Activated CD8-positive, alpha-beta memory T cell treated with anti-CD3 and anti-CD28 coated beads, Interleukin-2, amount 10 ng/mL, durations not matched to agents 7 days and 5 days (primary cell): Measurements from ENCODE around the gene LRIG1. TPM values are rescaled to one million over a fixed set of nuclear protein-coding genes. Genes with fewer than 3 reads are reported as not detected.
A peak's percentile ranks its signal among the peaks of the same experiment; 100 is the strongest.

ENCODE experiments used
- ATAC-seq: fragments of 150-1000 bp; cut with Tn5 transposase; one replicate; pipeline ENCODE4 v1.10.0; 2021; ENCODE audit warnings: moderate library complexity
- CTCF ChIA-PET: fragments of 350-600 bp; sonication (Branson Sonifier 250); formaldehyde crosslinking; loops from one replicate; lab custom pipeline; 2021; ENCODE audit warnings: antibody characterized with exemption; lab: Charles Lee
- DNase-seq: peaks from one replicate; pipeline ENCODE4 v3.0.0-alpha.2; 2020
- H3K27ac Mint-ChIP-seq: one replicate; pipeline ENCODE4 v1.8.0; 2021; ENCODE audit warnings: mild to moderate bottlenecking, mixed read lengths
- H3K27me3 Mint-ChIP-seq: one replicate; pipeline ENCODE4 v1.8.0; 2021; ENCODE audit warnings: mixed read lengths
- H3K36me3 Mint-ChIP-seq: one replicate; pipeline ENCODE4 v1.8.0; 2021; ENCODE audit warnings: mild to moderate bottlenecking, mixed read lengths
- H3K4me1 Mint-ChIP-seq: one replicate; pipeline ENCODE4 v1.8.0; 2021; ENCODE audit warnings: mixed read lengths
- H3K4me3 Mint-ChIP-seq: one replicate; pipeline ENCODE4 v1.8.0; 2021; ENCODE audit warnings: mild to moderate bottlenecking, moderate library complexity, mixed read lengths
- H3K9me3 Mint-ChIP-seq: one replicate; pipeline ENCODE4 v1.8.0; 2022; ENCODE audit warnings: low read depth, mixed read lengths
- total RNA-seq, 2 experiments: library from RNA; stranded (reverse); gene quantifications; one replicate each; pipeline ENCODE4 v1.2.3, GENCODE V29; 2021

LRIG1 gene
- total RNA-seq, 2 experiments from 2014 or later: 21.0 to 31.6 TPM

GRCh38 chr3:66498687-66499621 lies 1.9 kb downstream of the LRIG1 start:
- H3K27ac Mint-ChIP-seq: peak overlapping the region; percentile 82
- DNase-seq: no peak
- CTCF ChIA-PET: interaction anchor here (1.2 to 1.7 kb wide), 3 partner anchors 10 to 92 kb away, joined by 3 to 5 read pairs (median 4); no protein-coding TSS in a partner anchor

GRCh38 chr3:66497985-66498671 lies 2.7 kb downstream of the LRIG1 start:
- CTCF ChIA-PET: interaction anchor here (1.2 kb wide), 1 partner anchor 9 kb away, joined by 4 read pairs; no protein-coding TSS in a partner anchor
- Mint-ChIP-seq H3K36me3 (no peaks in the 10 kb centered on the region), H3K9me3 (no peaks in the 10 kb centered on the region), H3K4me1 (peaks cover 81% of the 10 kb centered on the region), H3K27me3 (peaks cover 9% of the 10 kb centered on the region), H3K4me3 (peak overlapping the region; percentile 96), H3K27ac (peak overlapping the region; percentile 50)
- DNase-seq (no peak), ATAC-seq (no peak)

More at GRCh38 chr3:66498687-66499621, 1.9 kb downstream of the LRIG1 start:
- Mint-ChIP-seq H3K4me3 (peak overlapping the region; percentile 96), H3K36me3 (no peaks in the 10 kb centered on the region), H3K27me3 (peaks cover 16% of the 10 kb centered on the region), H3K9me3 (no peaks in the 10 kb centered on the region), H3K4me1 (peaks cover 79% of the 10 kb centered on the region)
- ATAC-seq: no peak

GRCh38 chr3:66497288-66497984 lies 3.4 kb downstream of the LRIG1 start:
- Mint-ChIP-seq H3K27me3 (peaks cover 4% of the 10 kb centered on the region), H3K9me3 (no peaks in the 10 kb centered on the region), H3K36me3 (no peaks in the 10 kb centered on the region), H3K4me3 (peak overlapping the region; percentile 96), H3K27ac (peak overlapping the region; percentile 81), H3K4me1 (peaks cover 82% of the 10 kb centered on the region)
- ATAC-seq (no peak), DNase-seq (no peak)
- CTCF ChIA-PET: interaction anchor here (1.3 to 1.6 kb wide), 2 partner anchors 11 to 14 kb away, joined by 3 to 4 read pairs; no protein-coding TSS in a partner anchor

- H3K4me1 Mint-ChIP-seq: peaks cover 84% of the 10 kb centered on the region
- peaks cover 3% of the 10 kb centered on the region for H3K36me3 Mint-ChIP-seq
- peak overlapping the region; percentile 81 for H3K27ac Mint-ChIP-seq
- ATAC-seq: no peak
- CTCF ChIA-PET: interaction anchor here (1.0 to 1.6 kb wide), 3 partner anchors 10 to 15 kb away, joined by 3 to 4 read pairs (median 4); no protein-coding TSS in a partner anchor
- no peak for DNase-seq
- H3K27me3 Mint-ChIP-seq: no peaks in the 10 kb centered on the region
- no peaks in the 10 kb centered on the region for H3K9me3 Mint-ChIP-seq
- H3K4me3 Mint-ChIP-seq: peak overlapping the region; percentile 11
These were observed 4.1 kb downstream of the LRIG1 start for GRCh38 chr3:66496746-66497145.

GRCh38 chr3:66496301-66496700 lies 4.5 kb downstream of the LRIG1 start:
- no peak for DNase-seq
- Mint-ChIP-seq H3K36me3 (peaks cover 3% of the 10 kb centered on the region), H3K4me1 (peaks cover 83% of the 10 kb centered on the region), H3K9me3 (no peaks in the 10 kb centered on the region), H3K27me3 (no peaks in the 10 kb centered on the region), H3K4me3 (no peak overlapping the region), H3K27ac (no peak overlapping the region)
- ATAC-seq: no peak
- CTCF ChIA-PET: interaction anchor here (1.0 to 1.6 kb wide), 3 partner anchors 10 to 15 kb away, joined by 3 to 4 read pairs (median 4); no protein-coding TSS in a partner anchor

GRCh38 chr3:66495668-66496045 lies 5.2 kb downstream of the LRIG1 start:
- Mint-ChIP-seq H3K36me3 (peaks cover 3% of the 10 kb centered on the region), H3K27me3 (no peaks in the 10 kb centered on the region), H3K9me3 (no peaks in the 10 kb centered on the region), H3K4me1 (peaks cover 88% of the 10 kb centered on the region), H3K4me3 (no peak overlapping the region), H3K27ac (peak overlapping the region; percentile 3)
- ATAC-seq: no peak
- CTCF ChIA-PET: interaction anchor here (1.0 to 1.6 kb wide), 2 partner anchors 12 to 14 kb away, joined by 4 read pairs; no protein-coding TSS in a partner anchor
- no peak for DNase-seq

DNA sequence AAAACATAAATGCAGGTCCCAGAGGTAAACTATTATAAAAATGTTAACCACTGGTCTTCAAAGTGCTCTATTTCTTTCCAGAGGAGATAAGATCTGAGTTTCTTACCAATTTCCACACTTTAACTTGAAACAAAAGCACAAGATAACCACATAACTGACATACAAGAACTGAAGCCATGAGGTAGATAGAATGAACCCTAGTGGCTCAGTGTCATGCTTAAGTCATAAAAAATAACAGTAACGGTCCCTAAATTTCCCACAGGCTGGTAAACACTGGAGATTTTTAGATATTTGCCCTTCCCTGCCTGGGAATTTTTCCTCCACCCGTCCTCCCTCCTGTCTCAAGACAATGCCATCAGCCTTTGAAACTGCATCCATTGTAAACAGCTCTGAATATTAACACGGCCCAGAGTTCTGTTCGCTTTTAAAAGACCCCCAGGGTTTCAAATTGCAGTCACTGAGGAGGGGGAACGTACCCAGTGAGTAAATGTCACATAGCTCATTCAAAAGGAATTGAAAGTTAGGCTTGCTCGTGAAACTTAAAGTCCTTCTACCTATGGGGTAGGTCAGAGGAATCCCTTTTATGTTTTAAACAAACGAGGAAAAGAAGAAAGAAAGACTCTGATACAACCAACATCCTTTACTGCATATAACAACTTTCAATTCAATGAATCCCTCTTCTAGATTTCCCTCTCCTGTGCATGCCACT lies 5.7 kb downstream of the LRIG1 start:
- peak overlapping the region; percentile 61 for H3K27ac Mint-ChIP-seq
- peak overlapping the region; percentile 13 for H3K4me3 Mint-ChIP-seq
- peaks cover 93% of the 10 kb centered on the region for H3K4me1 Mint-ChIP-seq
- H3K27me3 Mint-ChIP-seq: no peaks in the 10 kb centered on the region
- CTCF ChIA-PET: interaction anchor here (5.2 kb wide), 1 partner anchor 13 kb away, joined by 33 read pairs; no protein-coding TSS in a partner anchor
- ATAC-seq (peak; percentile 38), DNase-seq (no peak)
- H3K9me3 Mint-ChIP-seq: no peaks in the 10 kb centered on the region
- H3K36me3 Mint-ChIP-seq: peaks cover 3% of the 10 kb centered on the region

DNA sequence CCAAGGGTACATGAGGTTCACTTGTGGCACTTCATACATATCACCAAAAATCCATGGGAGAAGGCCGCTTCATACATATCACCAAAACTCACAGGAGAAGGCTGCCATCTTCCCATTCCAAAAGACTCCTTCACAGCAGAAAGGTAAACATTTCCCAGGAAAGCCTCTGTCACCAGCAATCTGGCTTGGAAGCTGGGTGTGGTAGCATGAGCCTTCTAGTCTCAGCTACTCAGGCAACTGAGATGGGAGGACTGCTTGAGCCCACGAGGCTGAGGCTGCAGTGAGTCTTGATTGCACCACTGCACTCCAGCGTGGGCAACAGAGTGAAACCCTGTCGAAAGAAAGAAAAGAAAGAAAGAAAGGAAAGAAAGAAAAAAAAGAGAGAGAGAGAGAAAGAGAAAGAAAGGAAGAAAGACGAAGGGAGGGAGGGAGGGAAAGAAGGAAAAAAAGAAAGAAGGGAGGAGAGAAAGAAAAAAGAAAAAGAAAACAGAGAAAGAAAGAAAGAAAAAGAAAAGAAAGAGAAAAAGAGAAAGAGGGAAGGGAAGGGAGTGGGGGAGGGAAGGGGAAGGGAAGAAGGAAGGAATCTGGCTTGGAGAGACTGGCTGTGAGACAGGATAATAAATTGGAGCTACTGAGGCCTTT lies 7.2 kb downstream of the LRIG1 start:
- H3K36me3 Mint-ChIP-seq: peaks cover 3% of the 10 kb centered on the region
- no peak overlapping the region for H3K4me3 Mint-ChIP-seq
- no peaks in the 10 kb centered on the region for H3K9me3 Mint-ChIP-seq
- no peak for ATAC-seq
- CTCF ChIA-PET: interaction anchor here (5.2 kb wide), 1 partner anchor 12 kb away, joined by 33 read pairs; no protein-coding TSS in a partner anchor
- no peak for DNase-seq
- no peaks in the 10 kb centered on the region for H3K27me3 Mint-ChIP-seq
- peaks cover 94% of the 10 kb centered on the region for H3K4me1 Mint-ChIP-seq
- peak overlapping the region; percentile 41 for H3K27ac Mint-ChIP-seq

GRCh38 chr3:66492672-66493071 lies 8.2 kb downstream of the LRIG1 start:
- no peaks in the 10 kb centered on the region for H3K27me3 Mint-ChIP-seq
- no peaks in the 10 kb centered on the region for H3K9me3 Mint-ChIP-seq
- no peak overlapping the region for H3K27ac Mint-ChIP-seq
- peaks cover 3% of the 10 kb centered on the region for H3K36me3 Mint-ChIP-seq
- no peak for ATAC-seq
- H3K4me1 Mint-ChIP-seq: peaks cover 90% of the 10 kb centered on the region
- H3K4me3 Mint-ChIP-seq: no peak overlapping the region
- CTCF ChIA-PET: interaction anchor here (5.2 kb wide), 1 partner anchor 11 kb away, joined by 33 read pairs; no protein-coding TSS in a partner anchor
- no peak for DNase-seq

- Mint-ChIP-seq H3K27ac (peak overlapping the region; percentile 34), H3K4me1 (peaks cover 90% of the 10 kb centered on the region), H3K4me3 (no peak overlapping the region), H3K36me3 (peaks cover 6% of the 10 kb centered on the region), H3K9me3 (no peaks in the 10 kb centered on the region), H3K27me3 (no peaks in the 10 kb centered on the region)
- CTCF ChIA-PET: interaction anchor here (1.2 to 5.2 kb wide), 4 partner anchors 10 to 85 kb away, joined by 3 to 33 read pairs (median 10); no protein-coding TSS in a partner anchor
- ATAC-seq: no peak
- no peak for DNase-seq
These were observed 8.8 kb downstream of the LRIG1 start for GRCh38 chr3:66492071-66492470.

GRCh38 chr3:66490984-66491383 lies 9.8 kb downstream of the LRIG1 start:
- CTCF ChIA-PET: interaction anchor here (0.6 to 5.2 kb wide), 7 partner anchors 9 to 191 kb away, joined by 3 to 33 read pairs (median 4); no protein-coding TSS in a partner anchor
- H3K27ac Mint-ChIP-seq: no peak overlapping the region
- peaks cover 9% of the 10 kb centered on the region for H3K36me3 Mint-ChIP-seq
- DNase-seq (no peak), ATAC-seq (no peak)
- H3K9me3 Mint-ChIP-seq: no peaks in the 10 kb centered on the region
- H3K4me1 Mint-ChIP-seq: peaks cover 86% of the 10 kb centered on the region
- no peaks in the 10 kb centered on the region for H3K27me3 Mint-ChIP-seq
- no peak overlapping the region for H3K4me3 Mint-ChIP-seq
